Stimulated activated CD8-positive, alpha-beta memory T cell treated with anti-CD3 and anti-CD28 coated beads, Interleukin-7, amount 100 ng/mL, for 1 hour (primary cell): ENCODE measurements around the gene LRR1.
"Not testable (repeated sequence)": the region's sequence is repeated elsewhere in the genome, so short reads cannot be mapped to it uniquely, and the experiment has no call there.

Experiments
- DNase-seq, 2 donors: peaks; one replicate each; pipeline ENCODE4 v3.0.0-alpha.2; 2020; ENCODE audit warnings: low read depth in 2 of 2

The LRR1 gene

DNA sequence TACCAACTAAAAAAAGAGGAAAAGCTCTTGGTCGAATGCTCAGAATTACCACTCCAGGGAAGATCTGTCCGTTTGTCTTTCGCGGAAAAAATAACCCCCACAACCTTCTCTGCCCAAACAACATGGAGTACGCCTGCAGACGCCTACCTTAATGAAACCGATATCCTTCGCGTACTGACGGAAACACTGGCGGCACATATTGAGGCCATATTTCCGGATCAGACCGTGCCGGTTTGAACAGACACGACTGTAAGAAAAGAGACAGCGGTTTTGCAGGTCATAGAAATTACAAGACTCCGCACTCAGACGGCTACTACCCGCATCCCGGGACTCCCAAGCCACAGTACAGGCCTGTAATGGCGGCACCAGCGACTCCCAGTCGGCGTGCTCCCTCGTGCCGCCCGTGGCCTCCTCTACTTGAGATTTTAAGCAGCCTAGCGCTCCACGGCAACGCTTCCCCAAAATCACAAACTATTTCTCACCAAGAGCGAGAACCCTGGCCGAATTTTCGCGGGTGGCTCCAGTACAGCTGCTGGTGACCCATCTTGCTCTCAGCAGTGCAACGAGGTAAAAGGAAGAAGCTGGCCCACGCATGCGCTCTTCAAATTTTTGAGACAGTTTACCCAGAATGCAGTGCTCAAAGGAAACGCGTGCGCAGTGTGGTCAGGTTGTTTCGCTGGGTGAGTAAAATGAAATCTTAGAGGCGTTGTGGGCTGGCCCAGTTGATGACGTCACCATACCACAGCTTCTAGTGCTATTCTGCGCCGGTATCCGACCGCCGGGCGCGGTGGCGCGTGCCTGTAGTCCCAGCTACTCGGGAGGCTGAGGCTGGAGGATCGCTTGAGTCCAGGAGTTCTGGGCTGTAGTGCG, 12.7 kb upstream of the LRR1 start, which contains the start of gene RPS29:
RPS29 (minus strand) TSS at position 578 of the 870 bp plus-strand sequence; CDS start at position 544, 34 bp downstream.
- DNase-seq = peak; percentile 97 to 98

- no peak for DNase-seq
These were observed 11.9 kb upstream of the LRR1 start for GRCh38 chr14:49586673-49587460.

GRCh38 chr14:49589387-49589786, 9.4 kb upstream of the LRR1 start:
- DNase-seq = no peak

GRCh38 chr14:49593016-49593415, 5.7 kb upstream of the LRR1 start:
- no peak for DNase-seq

DNA sequence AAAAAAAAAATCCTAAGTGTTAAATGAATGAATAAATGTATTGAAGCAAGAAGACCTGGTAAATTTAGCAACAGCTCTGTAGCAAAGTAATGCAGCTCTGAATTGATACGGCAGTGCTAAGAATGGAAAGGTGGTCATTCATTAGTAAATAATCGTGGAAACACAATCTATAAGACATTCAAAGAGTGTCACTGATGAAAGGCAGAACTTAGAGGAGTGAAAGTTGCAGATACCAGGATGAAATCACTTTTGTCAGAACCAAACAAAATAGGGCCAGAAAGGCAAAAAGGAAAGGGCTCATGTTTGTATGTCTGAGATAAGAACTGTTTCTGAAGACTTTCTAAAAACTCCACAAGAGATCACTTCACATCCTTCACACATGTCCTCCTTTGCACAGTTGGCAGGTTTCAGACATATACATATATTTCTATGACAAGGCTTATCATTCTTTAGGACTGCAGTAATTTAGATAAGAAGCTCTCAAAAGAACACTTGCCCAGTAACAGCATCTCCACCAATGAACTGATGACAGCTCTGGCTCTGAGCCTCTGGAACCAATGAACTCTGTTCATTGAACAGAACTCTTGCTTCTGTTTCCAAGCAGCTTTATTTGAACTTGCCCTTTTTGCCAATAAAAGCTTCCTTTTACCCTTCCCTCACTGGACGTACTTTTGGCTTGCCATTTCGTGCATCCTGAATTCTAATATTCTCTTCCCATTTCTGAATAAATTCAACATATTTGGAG, 4.2 kb upstream of the LRR1 start:
- no peak for DNase-seq

DNA sequence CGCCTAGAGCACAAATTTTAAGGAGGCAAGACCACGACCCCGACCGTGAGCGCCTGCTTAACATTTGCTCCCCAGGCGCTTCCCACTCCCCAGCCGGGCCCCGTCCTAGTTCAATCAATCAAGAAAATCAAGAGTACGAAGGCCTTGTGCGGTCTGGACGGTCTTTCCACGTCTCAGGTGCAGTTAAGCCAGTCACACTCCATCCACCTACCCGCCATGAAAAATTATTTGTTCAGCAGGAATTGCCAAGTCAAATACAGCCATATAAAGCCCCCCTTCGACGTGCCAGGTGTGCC, 603 bp upstream of the LRR1 start:
- no peak for DNase-seq

DNA sequence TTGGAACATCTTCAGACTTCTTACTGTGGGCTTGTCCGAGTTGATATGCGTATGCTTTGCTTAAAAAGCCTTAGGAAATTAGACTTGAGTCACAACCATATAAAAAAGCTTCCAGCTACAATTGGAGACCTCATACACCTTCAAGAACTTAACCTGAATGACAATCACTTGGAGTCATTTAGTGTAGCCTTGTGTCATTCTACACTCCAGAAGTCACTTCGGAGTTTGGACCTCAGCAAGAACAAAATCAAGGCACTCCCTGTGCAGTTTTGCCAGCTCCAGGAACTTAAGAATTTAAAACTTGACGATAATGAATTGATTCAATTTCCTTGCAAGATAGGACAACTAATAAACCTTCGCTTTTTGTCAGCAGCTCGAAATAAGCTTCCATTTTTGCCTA, 8.8 kb downstream of the LRR1 start:
- no peak for DNase-seq

- no peak for DNase-seq
These were observed 13.5 kb downstream of the LRR1 start for GRCh38 chr14:49612251-49612650.

- no peak for DNase-seq
These were observed 13.9 kb downstream of the LRR1 start for GRCh38 chr14:49612671-49613070.

GRCh38 chr14:49614196-49614595, 15.5 kb downstream of the LRR1 start:
- no peak for DNase-seq

GRCh38 chr14:49615776-49616175, 17.0 kb downstream of the LRR1 start:
- DNase-seq = no peak

- DNase-seq = no peak
These were observed 19.2 kb downstream of the LRR1 start for GRCh38 chr14:49617852-49618519.

- DNase-seq = not testable (repeated sequence)
These were observed 20.5 kb downstream of the LRR1 start for GRCh38 chr14:49619273-49619672.

- no peak for DNase-seq
These were observed 21.0 kb downstream of the LRR1 start for GRCh38 chr14:49619730-49620129.

- DNase-seq = peak; percentile 82 to 90
These were observed 21.7 kb downstream of the LRR1 start, which contains the start of the genes MGAT2 and RPL36AL for GRCh38 chr14:49620182-49621113. TSS of gene MGAT2 (plus strand) at chr14:49620799. CDS start at chr14:49621269, 470 bp downstream. TSS of gene RPL36AL (minus strand) at chr14:49620626. CDS start at chr14:49619104, 1,522 bp downstream.

DNA sequence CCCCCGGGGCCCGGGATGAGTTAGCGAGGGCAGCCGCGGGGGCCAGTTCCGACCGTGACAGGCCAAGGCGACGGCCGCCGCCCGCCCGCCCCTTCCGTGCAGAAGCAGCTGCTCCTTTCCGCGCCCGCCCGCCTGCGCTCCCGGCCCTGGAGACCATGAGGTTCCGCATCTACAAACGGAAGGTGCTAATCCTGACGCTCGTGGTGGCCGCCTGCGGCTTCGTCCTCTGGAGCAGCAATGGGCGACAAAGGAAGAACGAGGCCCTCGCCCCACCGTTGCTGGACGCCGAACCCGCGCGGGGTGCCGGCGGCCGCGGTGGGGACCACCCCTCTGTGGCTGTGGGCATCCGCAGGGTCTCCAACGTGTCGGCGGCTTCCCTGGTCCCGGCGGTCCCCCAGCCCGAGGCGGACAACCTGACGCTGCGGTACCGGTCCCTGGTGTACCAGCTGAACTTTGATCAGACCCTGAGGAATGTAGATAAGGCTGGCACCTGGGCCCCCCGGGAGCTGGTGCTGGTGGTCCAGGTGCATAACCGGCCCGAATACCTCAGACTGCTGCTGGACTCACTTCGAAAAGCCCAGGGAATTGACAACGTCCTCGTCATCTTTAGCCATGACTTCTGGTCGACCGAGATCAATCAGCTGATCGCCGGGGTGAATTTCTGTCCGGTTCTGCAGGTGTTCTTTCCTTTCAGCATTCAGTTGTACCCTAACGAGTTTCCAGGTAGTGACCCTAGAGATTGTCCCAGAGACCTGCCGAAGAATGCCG, 22.6 kb downstream of the LRR1 start:
- peak in 1 of 2 donors; percentile 25 for DNase-seq

GRCh38 chr14:49622022-49622607, 23.4 kb downstream of the LRR1 start:
- DNase-seq = no peak

DNA sequence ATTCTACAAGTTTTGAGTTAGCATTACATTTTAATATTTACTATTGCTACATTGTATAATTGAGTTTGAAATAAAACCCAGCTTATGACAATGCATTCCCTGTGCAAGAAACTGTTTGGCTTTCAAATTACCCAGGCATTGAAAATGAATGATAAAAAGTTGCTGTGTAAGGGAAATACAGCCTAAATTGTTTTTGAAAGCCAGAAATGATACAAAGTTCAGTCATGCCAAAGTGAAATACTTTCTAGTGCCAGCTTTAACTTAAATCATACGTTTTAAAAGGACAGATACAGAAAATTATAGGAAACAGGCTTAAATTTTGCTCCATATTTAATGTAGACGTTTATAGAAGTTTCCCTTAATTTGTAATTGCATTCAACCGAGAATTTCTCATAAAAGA, 24.6 kb downstream of the LRR1 start:
- no peak for DNase-seq
